Nephron progenitor cell (in vitro differentiated cells): ENCODE results near the gene KCNQ1.

Experiments
- DNase-seq: peaks from one replicate; pipeline ENCODE4 v3.0.0; 2021
- H3K27ac Mint-ChIP-seq: 2 replicates; pipeline ENCODE4 v1.8.0; 2021; ENCODE audit warnings: mild to moderate bottlenecking, moderate library complexity, mixed read lengths
- H3K27me3 Mint-ChIP-seq: 2 replicates; pipeline ENCODE4 v1.8.0; 2021; ENCODE audit warnings: mild to moderate bottlenecking, low read depth, mixed read lengths; ENCODE audit not compliant: poor library complexity
- H3K36me3 Mint-ChIP-seq: 2 replicates; pipeline ENCODE4 v1.8.0; 2021; ENCODE audit warnings: low read depth, mixed read lengths
- H3K4me1 Mint-ChIP-seq: 2 replicates; pipeline ENCODE4 v1.8.0; 2021; ENCODE audit warnings: mixed read lengths
- H3K4me3 Mint-ChIP-seq: 2 replicates; pipeline ENCODE4 v1.8.0; 2021; ENCODE audit warnings: mild to moderate bottlenecking, moderate library complexity, mixed read lengths
- H3K9me3 Mint-ChIP-seq: 2 replicates; pipeline ENCODE4 v1.8.0; 2021; ENCODE audit warnings: mild to moderate bottlenecking, moderate library complexity, mixed read lengths
- TF ChIP-seq, protein P1 (sequence below): fragments of 200-600 bp; sonication (generic); IDR thresholded peaks from 2 replicates; pipeline ENCODE4 v1.5.0; 2021; ENCODE audit warnings: antibody characterized with exemption

The KCNQ1 gene

DNA sequence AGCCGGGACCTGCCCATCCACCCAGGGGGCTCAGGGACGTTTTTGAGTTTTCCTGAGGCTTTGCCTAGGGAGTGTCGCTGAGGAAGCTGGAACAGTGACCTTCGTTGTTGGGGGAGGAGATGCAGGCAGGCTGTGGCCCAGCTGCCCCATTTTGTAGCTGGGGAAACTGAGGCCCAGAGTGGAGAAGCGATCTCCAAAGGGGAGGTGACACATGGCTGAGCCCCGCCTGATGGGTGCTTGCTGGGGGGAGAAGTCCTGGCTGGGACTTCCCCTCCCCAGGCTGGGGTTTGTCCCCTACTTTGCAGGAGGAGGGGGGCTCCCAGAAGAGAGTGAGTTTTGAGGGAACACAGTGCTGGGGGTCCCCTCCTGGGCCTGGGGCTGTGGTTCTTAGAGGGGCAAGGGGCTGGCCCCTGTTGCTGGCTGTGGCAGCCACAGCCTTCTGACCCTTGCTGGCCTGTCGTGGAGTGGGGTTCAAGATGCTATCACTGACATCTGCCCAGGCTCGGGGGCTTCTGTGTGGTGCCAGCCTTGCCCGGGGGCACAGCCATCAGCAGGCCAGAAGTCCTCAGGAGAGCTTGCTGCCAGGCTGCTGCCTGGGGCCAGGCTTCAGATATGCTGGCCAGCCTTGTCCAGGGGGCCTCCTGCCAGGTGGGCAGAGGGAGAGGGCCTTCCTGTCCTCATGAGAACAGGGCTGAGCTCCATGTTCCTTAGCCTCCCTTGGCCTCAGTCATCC is 21.4 kb downstream of the KCNQ1 start:
- Mint-ChIP-seq H3K36me3 (no peaks in the 10 kb centered on the region), H3K9me3 (no peaks in the 10 kb centered on the region), H3K27me3 (peaks cover 26% of the 10 kb centered on the region), H3K4me3 (no peak overlapping the region), H3K4me1 (no peaks in the 10 kb centered on the region), H3K27ac (no peak overlapping the region)
- no peak for DNase-seq
- TF ChIP-seq, protein P1, sequence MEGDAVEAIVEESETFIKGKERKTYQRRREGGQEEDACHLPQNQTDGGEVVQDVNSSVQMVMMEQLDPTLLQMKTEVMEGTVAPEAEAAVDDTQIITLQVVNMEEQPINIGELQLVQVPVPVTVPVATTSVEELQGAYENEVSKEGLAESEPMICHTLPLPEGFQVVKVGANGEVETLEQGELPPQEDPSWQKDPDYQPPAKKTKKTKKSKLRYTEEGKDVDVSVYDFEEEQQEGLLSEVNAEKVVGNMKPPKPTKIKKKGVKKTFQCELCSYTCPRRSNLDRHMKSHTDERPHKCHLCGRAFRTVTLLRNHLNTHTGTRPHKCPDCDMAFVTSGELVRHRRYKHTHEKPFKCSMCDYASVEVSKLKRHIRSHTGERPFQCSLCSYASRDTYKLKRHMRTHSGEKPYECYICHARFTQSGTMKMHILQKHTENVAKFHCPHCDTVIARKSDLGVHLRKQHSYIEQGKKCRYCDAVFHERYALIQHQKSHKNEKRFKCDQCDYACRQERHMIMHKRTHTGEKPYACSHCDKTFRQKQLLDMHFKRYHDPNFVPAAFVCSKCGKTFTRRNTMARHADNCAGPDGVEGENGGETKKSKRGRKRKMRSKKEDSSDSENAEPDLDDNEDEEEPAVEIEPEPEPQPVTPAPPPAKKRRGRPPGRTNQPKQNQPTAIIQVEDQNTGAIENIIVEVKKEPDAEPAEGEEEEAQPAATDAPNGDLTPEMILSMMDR = no peak

DNA sequence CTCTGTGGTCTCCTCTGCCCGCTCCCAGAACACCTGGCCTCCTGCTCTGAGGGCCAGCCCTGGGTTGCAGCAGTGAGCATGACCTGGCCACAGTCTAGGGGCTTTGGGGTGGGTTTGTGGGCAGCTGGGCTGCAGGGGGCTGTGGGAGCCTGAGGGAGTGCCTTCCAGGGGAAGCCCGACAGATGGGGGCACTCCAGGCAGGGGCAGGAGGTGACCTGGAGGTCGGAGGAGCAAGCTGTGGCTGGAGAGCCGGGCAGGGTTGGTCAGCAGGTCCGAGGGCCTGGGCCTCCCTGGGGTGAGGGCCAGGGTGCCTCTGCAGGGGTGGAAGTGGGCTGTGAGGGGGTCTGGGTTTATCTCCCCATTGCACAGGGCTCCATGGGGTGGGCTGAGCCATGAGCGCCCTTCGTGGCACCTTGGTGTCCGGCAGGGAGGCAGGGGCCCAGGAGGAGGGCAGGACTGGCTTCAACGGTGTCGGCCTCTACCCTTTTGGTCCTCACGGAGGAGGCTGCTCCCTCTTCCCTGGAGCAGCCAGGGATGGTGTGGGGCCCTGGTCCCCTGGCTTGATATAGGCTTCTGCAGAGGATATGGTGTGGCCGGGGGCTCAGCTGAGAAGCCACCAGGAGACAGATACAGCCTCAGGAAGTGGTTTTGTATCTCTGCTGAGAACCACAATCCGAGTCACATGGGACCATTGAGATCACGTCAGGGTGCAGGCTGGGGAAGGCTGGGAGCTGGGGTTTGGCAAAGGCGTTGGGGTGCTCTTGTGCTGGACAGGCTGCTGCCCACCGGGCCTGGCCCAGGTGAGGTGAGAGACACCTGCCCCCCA is 22.3 kb downstream of the KCNQ1 start:
- TF ChIP-seq, protein P1 = no peak
- no peaks in the 10 kb centered on the region for H3K9me3 Mint-ChIP-seq
- H3K27me3 Mint-ChIP-seq = peaks cover 31% of the 10 kb centered on the region
- H3K27ac Mint-ChIP-seq = no peak overlapping the region
- H3K4me3 Mint-ChIP-seq = no peak overlapping the region
- no peaks in the 10 kb centered on the region for H3K36me3 Mint-ChIP-seq
- DNase-seq = no peak
- H3K4me1 Mint-ChIP-seq = no peaks in the 10 kb centered on the region

GRCh38 chr11:2467695-2468055 is 22.9 kb downstream of the KCNQ1 start:
- TF ChIP-seq, protein P1 = no peak
- Mint-ChIP-seq H3K27me3 (peaks cover 31% of the 10 kb centered on the region), H3K27ac (no peak overlapping the region), H3K9me3 (no peaks in the 10 kb centered on the region), H3K36me3 (no peaks in the 10 kb centered on the region), H3K4me3 (no peak overlapping the region), H3K4me1 (no peaks in the 10 kb centered on the region)
- no peak for DNase-seq

- H3K4me1 Mint-ChIP-seq = no peaks in the 10 kb centered on the region
- no peak for DNase-seq
- H3K4me3 Mint-ChIP-seq = no peak overlapping the region
- no peaks in the 10 kb centered on the region for H3K9me3 Mint-ChIP-seq
- peak overlapping the region; percentile 75 for H3K27ac Mint-ChIP-seq
- no peaks in the 10 kb centered on the region for H3K36me3 Mint-ChIP-seq
- TF ChIP-seq, protein P1 = no peak
- peaks cover 31% of the 10 kb centered on the region for H3K27me3 Mint-ChIP-seq
These were observed 23.8 kb downstream of the KCNQ1 start for GRCh38 chr11:2468363-2469235.

- H3K27ac Mint-ChIP-seq = no peak overlapping the region
- peaks cover 38% of the 10 kb centered on the region for H3K27me3 Mint-ChIP-seq
- H3K9me3 Mint-ChIP-seq = no peaks in the 10 kb centered on the region
- TF ChIP-seq, protein P1 = no peak
- H3K4me1 Mint-ChIP-seq = no peaks in the 10 kb centered on the region
- H3K36me3 Mint-ChIP-seq = no peaks in the 10 kb centered on the region
- no peak for DNase-seq
- H3K4me3 Mint-ChIP-seq = no peak overlapping the region
These were observed 25.7 kb downstream of the KCNQ1 start for GRCh38 chr11:2470495-2470894.
